ENCODE measurements around the gene MAP2K3.

DNA sequence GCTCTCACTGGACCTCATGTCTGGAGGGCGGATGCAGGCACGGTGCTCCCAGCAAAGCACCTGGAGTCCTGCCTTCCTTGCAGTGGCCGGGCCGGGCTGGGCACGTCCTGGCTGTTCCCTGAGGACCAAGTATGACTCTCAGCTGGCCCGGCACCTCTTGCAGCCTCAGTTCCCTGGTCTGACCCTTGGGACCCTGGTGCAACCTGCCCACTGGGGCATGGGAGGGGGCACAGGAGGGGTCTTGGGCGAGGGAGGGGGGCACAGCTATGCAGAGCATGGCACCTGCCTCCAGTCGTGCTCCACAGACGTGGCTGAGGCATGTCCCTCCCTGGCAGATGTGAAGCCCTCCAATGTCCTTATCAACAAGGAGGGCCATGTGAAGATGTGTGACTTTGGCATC is 19.6 kb downstream of the MAP2K3 start:
- TF ChIP-seq CTCF (IDR thresholded peaks at IDR 0.05) (no peak), POLR2A (IDR thresholded peaks at IDR 0.05; ENCODE audit: low read depth) (no peak)

Data from esophagus muscularis mucosa (tissue), 3 donors.